HEK293 (cell line): Measurements from ENCODE around the gene BLACAT1.

Source experiments
- CTCF ChIA-PET: fragments of 350-600 bp; formaldehyde crosslinking; extraction: SDS; loops from one replicate; lab custom pipeline; 2021; ENCODE audit warnings: antibody characterized with exemption; lab: Yijun Ruan, JAX
- POLR2A ChIA-PET: fragments of 300-600 bp; formaldehyde crosslinking; extraction: SDS; loops from one replicate; lab custom pipeline; 2020; ENCODE audit warnings: antibody characterized with exemption, inconsistent platforms; lab: Yijun Ruan, JAX
- H3K27ac ChIP-seq: fragments of 200-500 bp; sonication (Bioruptor generic); 2 replicates; pipeline ENCODE4 v1.5.1; 2014; ENCODE audit warnings: low read depth, low read length, control low read depth, inconsistent platforms; ENCODE audit errors: extremely low read depth
- H3K36me3 ChIP-seq, 2 experiments: fragments of 200-500 bp in 1 of 2; sonication (Bioruptor generic) in 1 of 2; 1 replicate in 1 of 2; 2 replicates in 1 of 2; pipeline ENCODE4 v1.5.1; 2014 to 2017; ENCODE audit warnings: inconsistent platforms in 2 of 2, low read length in 2 of 2; ENCODE audit not compliant: control insufficient read depth in 2 of 2, insufficient read depth in 1 of 2
- H3K4me1 ChIP-seq: fragments of 200-500 bp; sonication (Bioruptor generic); 2 replicates; pipeline ENCODE4 v1.5.1; 2014; ENCODE audit warnings: mild to moderate bottlenecking, low read length, inconsistent platforms; ENCODE audit not compliant: control insufficient read depth, insufficient read depth
- H3K4me3 ChIP-seq: 2 replicates; pipeline ENCODE4 v1.5.1; 2011; ENCODE audit warnings: low read depth, mild to moderate bottlenecking, control low read depth, low read length, moderate library complexity
- H3K9me3 ChIP-seq: fragments of 200-500 bp; sonication (Bioruptor generic); 2 replicates; pipeline ENCODE4 v1.5.1; 2014; ENCODE audit warnings: low read depth, low read length, inconsistent platforms; ENCODE audit not compliant: control insufficient read depth, insufficient read depth
- EGR2 ChIP-seq: fragments of 450-650 bp; formaldehyde crosslinking; IDR thresholded peaks from 2 replicates; pipeline ENCODE4 v1.5.1; 2016; ENCODE audit warnings: low read depth, missing biosample characterization, missing genetic modification characterization
- PRDM10 ChIP-seq: fragments of 450-650 bp; formaldehyde crosslinking; IDR thresholded peaks from 2 replicates; pipeline ENCODE4 v1.5.1; 2016; ENCODE audit warnings: missing biosample characterization, missing genetic modification characterization
- REPIN1 ChIP-seq: fragments of 450-650 bp; formaldehyde crosslinking; IDR thresholded peaks from 2 replicates; pipeline ENCODE4 v1.5.1; 2017; ENCODE audit warnings: missing biosample characterization, missing genetic modification characterization, low read depth
- SALL2 ChIP-seq: fragments of 450-650 bp; formaldehyde crosslinking; IDR thresholded peaks from 2 replicates; pipeline ENCODE4 v1.5.0; 2017; ENCODE audit warnings: missing biosample characterization, mild to moderate bottlenecking, missing genetic modification characterization, borderline replicate concordance
- ZBTB17 ChIP-seq: fragments of 450-650 bp; formaldehyde crosslinking; IDR thresholded peaks from 2 replicates; pipeline ENCODE4 v1.5.1; 2016; ENCODE audit warnings: missing biosample characterization, missing genetic modification characterization
- ZEB2 ChIP-seq: fragments of 450-650 bp; formaldehyde crosslinking; IDR thresholded peaks from 2 replicates; pipeline ENCODE4 v1.5.1; 2016; ENCODE audit warnings: missing biosample characterization, missing genetic modification characterization
- ZFHX2 ChIP-seq: fragments of 450-650 bp; formaldehyde crosslinking; conservative IDR thresholded peaks from 2 replicates; pipeline ENCODE4 v1.5.1; 2016; ENCODE audit warnings: missing biosample characterization, missing genetic modification characterization
- ZNF184 ChIP-seq: fragments of 450-650 bp; IDR thresholded peaks from 2 replicates; pipeline ENCODE4 v1.5.1; 2018; ENCODE audit warnings: missing biosample characterization, mild to moderate bottlenecking, missing genetic modification characterization
- ZNF366 ChIP-seq: fragments of 450-650 bp; formaldehyde crosslinking; conservative IDR thresholded peaks from 2 replicates; pipeline ENCODE4 v1.5.1; 2016; ENCODE audit warnings: missing biosample characterization, missing genetic modification characterization
- ZNF585B ChIP-seq: fragments of 450-650 bp; formaldehyde crosslinking; IDR thresholded peaks from 2 replicates; pipeline ENCODE4 v1.5.1; 2016; ENCODE audit warnings: missing biosample characterization, missing genetic modification characterization
- ZNF664 ChIP-seq: fragments of 450-650 bp; formaldehyde crosslinking; IDR thresholded peaks from 2 replicates; pipeline ENCODE4 v1.5.1; 2016; ENCODE audit warnings: missing biosample characterization, missing genetic modification characterization
- ZNF747 ChIP-seq: fragments of 450-650 bp; formaldehyde crosslinking; IDR thresholded peaks from 2 replicates; pipeline ENCODE4 v1.5.1; 2016; ENCODE audit warnings: missing biosample characterization, missing genetic modification characterization
- TF ChIP-seq, protein P1 (sequence below): fragments of 450-650 bp; formaldehyde crosslinking; IDR thresholded peaks from 2 replicates; pipeline ENCODE4 v1.5.1; 2017; ENCODE audit warnings: missing biosample characterization, missing genetic modification characterization

BLACAT1 gene

DNA sequence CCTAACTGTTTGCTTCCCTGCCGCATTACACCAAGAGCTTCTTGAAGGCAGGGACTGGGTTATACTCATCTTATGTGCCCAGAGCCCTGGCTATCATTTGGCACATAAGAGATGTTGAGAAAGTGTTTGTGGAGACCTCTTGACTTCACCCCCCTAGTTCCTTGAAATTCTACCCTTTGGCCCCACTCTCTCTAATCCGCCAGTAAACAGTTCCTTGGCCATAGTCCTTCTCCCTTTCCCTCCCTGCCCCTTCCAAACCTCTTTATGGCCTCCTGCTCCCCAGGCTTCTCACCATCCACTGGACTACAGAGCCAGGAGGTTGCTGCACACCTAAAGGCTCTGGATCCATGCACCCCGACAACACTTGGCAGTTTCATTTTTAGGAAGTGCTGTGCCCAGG lies 47.1 kb upstream of the BLACAT1 start:
- Histone ChIP-seq H3K36me3 (no peaks in the 10 kb centered on the region), H3K4me3 (no peak overlapping the region), H3K9me3 (no peaks in the 10 kb centered on the region), H3K4me1 (peaks cover 6% of the 10 kb centered on the region), H3K27ac (no peak overlapping the region)
- CTCF ChIA-PET, result interaction anchor here (0.6 to 10.9 kb wide), 4 partner anchors 16 to 62 kb away, joined by 4 to 107 read pairs (median 14); no protein-coding TSS in a partner anchor
- TF ChIP-seq ZNF585B (peak; percentile 25; the same call in 1 of the 2 replicates), SALL2 (tag by site-specific recombination) (no peak)
- POLR2A ChIA-PET, result interaction anchor here (1.6 kb wide), 1 partner anchor 15 kb away, joined by 3 read pairs; no protein-coding TSS in a partner anchor

GRCh38 chr1:205502111-205502810 lies 46.4 kb upstream of the BLACAT1 start:
- H3K36me3 ChIP-seq, result no peaks in the 10 kb centered on the region
- no peaks in the 10 kb centered on the region for H3K9me3 ChIP-seq
- ChIA-PET POLR2A (interaction anchor here (1.6 kb wide), 1 partner anchor 15 kb away, joined by 3 read pairs; no protein-coding TSS in a partner anchor), CTCF (interaction anchor here (1.1 to 10.9 kb wide), 4 partner anchors 16 to 105 kb away, joined by 4 to 107 read pairs (median 14); no protein-coding TSS in a partner anchor)
- TF ChIP-seq ZNF664 (tag by site-specific recombination) (peak; percentile 67; the same call in 1 of the 2 replicates), ZEB2 (tag by site-specific recombination) (no peak), ZNF747 (tag by site-specific recombination) (no peak)
- no peak overlapping the region for H3K27ac ChIP-seq
- H3K4me1 ChIP-seq, result peaks cover 6% of the 10 kb centered on the region
- no peak overlapping the region for H3K4me3 ChIP-seq

- POLR2A ChIA-PET, result no interaction called here
- Histone ChIP-seq H3K36me3 (no peaks in the 10 kb centered on the region), H3K4me3 (no peak overlapping the region)
- peak; percentile 87 for TF ChIP-seq PRDM10
- TF ChIP-seq ZBTB17 (tag by site-specific recombination), result peak; percentile 94
- no peak for TF ChIP-seq ZNF184 (tag by site-specific recombination)
- peak; percentile 25; the same call in 1 of the 2 replicates for TF ChIP-seq ZNF366 (tag by site-specific recombination)
- peak; percentile 56; the same call in 1 of the 2 replicates for TF ChIP-seq EGR2
- peak; percentile 52 for TF ChIP-seq ZFHX2 (tag by site-specific recombination)
- TF ChIP-seq, all 188 proteins: peak for 5
- Histone ChIP-seq H3K4me1 (peaks cover 6% of the 10 kb centered on the region), H3K9me3 (no peaks in the 10 kb centered on the region), H3K27ac (no peak overlapping the region)
- CTCF ChIA-PET, result interaction anchor here (1.6 to 19.2 kb wide), 4 partner anchors 14 to 146 kb away, joined by 4 to 459 read pairs (median 64); no protein-coding TSS in a partner anchor
Observed at GRCh38 chr1:205500240-205501233, 44.7 kb upstream of the BLACAT1 start.

DNA sequence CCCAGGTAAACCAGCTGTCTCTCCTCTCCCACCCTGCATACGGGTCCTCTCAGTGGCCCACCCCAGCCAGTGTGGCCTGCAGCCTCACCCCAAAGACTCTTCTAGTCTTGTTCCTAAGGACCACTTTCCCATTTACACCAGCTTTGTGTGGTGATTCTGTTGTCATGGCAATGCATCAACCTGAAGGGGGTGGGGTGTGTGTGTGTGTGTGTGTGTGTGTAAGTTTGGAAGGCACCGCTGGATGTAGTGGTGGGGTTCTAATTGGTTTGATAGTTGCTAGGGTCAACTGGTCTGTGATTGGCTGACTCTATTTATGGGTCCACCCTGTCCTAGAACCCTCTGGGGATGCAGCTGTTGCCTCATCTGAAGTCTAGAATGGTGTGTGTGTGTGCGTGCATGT lies 43.9 kb upstream of the BLACAT1 start:
- no peak overlapping the region for H3K27ac ChIP-seq
- H3K4me1 ChIP-seq, result peaks cover 6% of the 10 kb centered on the region
- no peak for TF ChIP-seq REPIN1 (tag by site-specific recombination)
- TF ChIP-seq, protein P1, sequence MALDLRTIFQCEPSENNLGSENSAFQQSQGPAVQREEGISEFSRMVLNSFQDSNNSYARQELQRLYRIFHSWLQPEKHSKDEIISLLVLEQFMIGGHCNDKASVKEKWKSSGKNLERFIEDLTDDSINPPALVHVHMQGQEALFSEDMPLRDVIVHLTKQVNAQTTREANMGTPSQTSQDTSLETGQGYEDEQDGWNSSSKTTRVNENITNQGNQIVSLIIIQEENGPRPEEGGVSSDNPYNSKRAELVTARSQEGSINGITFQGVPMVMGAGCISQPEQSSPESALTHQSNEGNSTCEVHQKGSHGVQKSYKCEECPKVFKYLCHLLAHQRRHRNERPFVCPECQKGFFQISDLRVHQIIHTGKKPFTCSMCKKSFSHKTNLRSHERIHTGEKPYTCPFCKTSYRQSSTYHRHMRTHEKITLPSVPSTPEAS (tag by site-specific recombination), result peak; percentile 83
- ChIA-PET CTCF (interaction anchor here (10.9 to 19.2 kb wide), 2 partner anchors 13 to 24 kb away, joined by 107 to 459 read pairs; no protein-coding TSS in a partner anchor), POLR2A (no interaction called here)
- no peaks in the 10 kb centered on the region for H3K9me3 ChIP-seq
- no peaks in the 10 kb centered on the region for H3K36me3 ChIP-seq
- no peak overlapping the region for H3K4me3 ChIP-seq
